Neural progenitor cell (in vitro differentiated cells): ENCODE results near the gene ALAD.
"Not testable (repeated sequence)": the region's sequence is repeated elsewhere in the genome, so short reads cannot be mapped to it uniquely, and the experiment has no call there.

Source experiments
- EZH2 ChIP-seq: fragments of 200-600 bp; sonication (generic); IDR thresholded peaks from 2 replicates; pipeline ENCODE4 v1.6.1; 2017; ENCODE audit warnings: antibody characterized with exemption, mild to moderate bottlenecking, moderate library complexity
- TF ChIP-seq, protein P1 (sequence below): fragments of 200-600 bp; sonication (generic); IDR thresholded peaks from 2 replicates; pipeline ENCODE4 v1.5.1; 2017; ENCODE audit warnings: antibody characterized with exemption, mild to moderate bottlenecking

DNA sequence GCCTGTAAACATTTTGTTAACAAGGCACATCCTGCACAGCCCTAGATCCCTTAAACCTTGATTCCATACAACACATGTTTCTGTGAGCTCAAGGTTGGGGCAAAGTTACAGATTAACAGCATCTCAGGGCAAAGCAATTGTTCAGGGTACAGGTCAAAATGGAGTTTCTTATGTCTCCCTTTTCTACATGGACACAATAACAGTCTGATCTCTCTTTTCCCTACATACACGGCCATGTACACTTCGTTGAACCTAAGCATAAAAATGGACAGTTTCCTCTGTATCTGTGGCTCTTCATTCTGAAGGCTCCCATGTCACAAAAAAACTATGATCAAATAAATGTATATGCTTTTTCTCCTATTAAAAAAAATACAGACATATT is 21.3 kb downstream of the ALAD start:
- TF ChIP-seq, protein P1, sequence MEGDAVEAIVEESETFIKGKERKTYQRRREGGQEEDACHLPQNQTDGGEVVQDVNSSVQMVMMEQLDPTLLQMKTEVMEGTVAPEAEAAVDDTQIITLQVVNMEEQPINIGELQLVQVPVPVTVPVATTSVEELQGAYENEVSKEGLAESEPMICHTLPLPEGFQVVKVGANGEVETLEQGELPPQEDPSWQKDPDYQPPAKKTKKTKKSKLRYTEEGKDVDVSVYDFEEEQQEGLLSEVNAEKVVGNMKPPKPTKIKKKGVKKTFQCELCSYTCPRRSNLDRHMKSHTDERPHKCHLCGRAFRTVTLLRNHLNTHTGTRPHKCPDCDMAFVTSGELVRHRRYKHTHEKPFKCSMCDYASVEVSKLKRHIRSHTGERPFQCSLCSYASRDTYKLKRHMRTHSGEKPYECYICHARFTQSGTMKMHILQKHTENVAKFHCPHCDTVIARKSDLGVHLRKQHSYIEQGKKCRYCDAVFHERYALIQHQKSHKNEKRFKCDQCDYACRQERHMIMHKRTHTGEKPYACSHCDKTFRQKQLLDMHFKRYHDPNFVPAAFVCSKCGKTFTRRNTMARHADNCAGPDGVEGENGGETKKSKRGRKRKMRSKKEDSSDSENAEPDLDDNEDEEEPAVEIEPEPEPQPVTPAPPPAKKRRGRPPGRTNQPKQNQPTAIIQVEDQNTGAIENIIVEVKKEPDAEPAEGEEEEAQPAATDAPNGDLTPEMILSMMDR = not testable (repeated sequence)
- TF ChIP-seq EZH2 = not testable (repeated sequence)
